Adrenal gland (tissue), 12 donors: ENCODE data around the gene ERC2. TPM values are rescaled to one million over a fixed set of nuclear protein-coding genes. Genes with fewer than 3 reads are reported as not detected.

Experiments used
- DNase-seq, 7 donors: peaks; one replicate each; pipeline ENCODE4 v3.0.0-alpha.2; 2019 to 2020
- H3K27ac ChIP-seq, 5 donors: fragments of 200-600 bp; sonication (generic) in 4 of 5; 1 replicate in 3 of 5; 2 replicates in 2 of 5; pipeline versions ENCODE4 v1.5.1 to v1.8.0; 2016 to 2020; ENCODE audit warnings: mild to moderate bottlenecking in 1 of 5
- H3K27me3 ChIP-seq: fragments of 200-600 bp; 2 replicates; pipeline ENCODE4 v1.8.0; 2021
- H3K36me3 ChIP-seq, 2 donors: fragments of 200-600 bp; replicated peaks in 1 of 2; 1 replicate in 1 of 2; 2 replicates in 1 of 2; pipeline versions ENCODE4 v1.5.1 to v1.8.0; 2018 to 2022
- H3K4me1 ChIP-seq, 2 donors: fragments of 200-600 bp; replicated peaks in 1 of 2; 1 replicate in 1 of 2; 2 replicates in 1 of 2; pipeline versions ENCODE4 v1.5.1 to v1.8.0; 2018 to 2021
- H3K4me3 ChIP-seq, 4 donors: fragments of 200-600 bp; sonication (generic) in 3 of 4; one replicate each; pipeline ENCODE4 v1.5.1; 2016 to 2018
- H3K9me3 ChIP-seq, 3 donors: fragments of 200-600 bp; sonication (generic) in 1 of 3; replicated peaks in 1 of 3; 1 replicate in 2 of 3; 2 replicates in 1 of 3; pipeline versions ENCODE4 v1.5.1 to v1.8.0; 2016 to 2021
- CTCF ChIP-seq, 6 experiments: fragments of 450-650 bp in 4 of 6; fragments of 200-600 bp in 2 of 6; sonication (generic) in 1 of 6; IDR thresholded peaks; 1 replicate in 5 of 6; 2 replicates in 1 of 6; pipeline versions ENCODE4 v1.5.1 to v1.8.0; 2016 to 2021; ENCODE audit warnings: antibody characterized with exemption in 6 of 6, mild to moderate bottlenecking in 2 of 6, moderate library complexity in 1 of 6
- POLR2A ChIP-seq, 2 donors: fragments of 450-650 bp; IDR thresholded peaks; one replicate each; pipeline ENCODE4 v1.6.1; 2017; ENCODE audit warnings: antibody characterized with exemption in 2 of 2, mild to moderate bottlenecking in 2 of 2, moderate library complexity in 1 of 2
- WGBS, 4 donors: extraction: QIAGEN DNeasy Blood & Tissue Kit in 2 of 4; methylation state at CpG; one replicate each; pipeline versions ENCODE4 v1.1.5 to v1.1.7; 2013 to 2017; 5-methylcytosine and 5-hydroxymethylcytosine counted together
- intact Hi-C, 2 donors: fragments of 100-400 bp; cut with DNase I; formaldehyde crosslinking; loops; one replicate each; pipeline versions ENCODE4 v1.14.1 to v1.15.0; 2022 to 2023
- polyA plus RNA-seq, 3 donors: library from polyadenylated mRNA; stranded (reverse); fragments of 200-250 nt in 2 of 3; fragments of 350-450 nt in 1 of 3; fragmentation: Illumina TruSeq in 1 of 3; extraction: RNeasy Lipid Tissue Mini Kit (QIAGEN cat#74804) in 1 of 3; gene quantifications; one replicate each; pipeline ENCODE4 v1.2.3, GENCODE V29; 2013 to 2014
- total RNA-seq, 9 donors: library from RNA; depleted of rRNA in 4 of 9; stranded (reverse); fragments of >200 nt in 4 of 9; fragments of 120-200 nt in 1 of 9; fragmentation: NEBNext Ultra II Directional in 1 of 9; extraction: Animal tissue kit (Norgen Biotek cat#: 25700) in 1 of 9; gene quantifications; one replicate each; pipeline versions ENCODE4 v1.1.0 to v1.2.4, GENCODE V29; 2013 to 2023
- donor health status: healthy with polysubstance abuse.
- donor health status: Bipolar disorder and iron deficiency.
- donor health status: DM: yes; HTN: yes; CAD: no.
- donor health status: DM: no; HTN: no; CAD: no.
- donor health status: DM: no; HTN: no; CAD: no.
- donor health status: DM: yes; HTN: yes; CAD: no.

Gene ERC2
- total and polyA plus RNA-seq, 12 donors = 0.47 to 5.8 (median 1.5) TPM

DNA sequence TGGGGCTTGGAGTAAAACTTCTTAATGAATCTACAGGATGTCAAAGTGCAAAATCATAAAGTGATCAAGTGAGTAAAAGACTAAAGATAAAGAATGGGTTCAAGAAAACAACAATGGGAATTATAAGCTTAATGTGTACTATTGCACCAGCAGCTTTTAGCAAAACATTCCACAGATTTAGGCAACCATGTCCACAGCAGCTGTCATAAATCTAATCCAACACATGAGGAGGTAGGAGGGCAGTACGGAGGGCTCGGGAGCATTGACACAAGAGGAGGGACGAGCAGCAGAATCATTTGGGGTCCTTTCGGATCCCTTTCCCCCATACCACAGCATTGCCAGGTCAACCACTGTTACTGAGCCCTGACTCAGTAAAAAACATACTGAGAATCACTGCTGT, 516.9 kb downstream of the ERC2 start:
- 53 to 85% (median 81%) methylated on average over 4 of the region's 4 CpGs for WGBS, 4 donors
- no peak for DNase-seq
- intact Hi-C loops = no loop called here

GRCh38 chr3:55947406-55947805, 520.9 kb downstream of the ERC2 start:
- H3K9me3 ChIP-seq = no peaks in the 10 kb centered on the region
- TF ChIP-seq CTCF (IDR thresholded peaks at IDR 0.05) (no peak), POLR2A (IDR thresholded peaks at IDR 0.05) (no peak)
- H3K36me3 ChIP-seq = no peaks in the 10 kb centered on the region
- no peaks in the 10 kb centered on the region for H3K27me3 ChIP-seq
- no peaks in the 10 kb centered on the region for H3K4me1 ChIP-seq
- H3K27ac ChIP-seq = no peak overlapping the region
- no peak for DNase-seq
- no peak overlapping the region for H3K4me3 ChIP-seq
- intact Hi-C loops = no loop called here
- WGBS, 4 donors = 78 to 83% (median 81%) methylated on average over 5 of the region's 5 CpGs

More for the DNA sequence above, 516.9 kb downstream of the ERC2 start:
- no peak overlapping the region for H3K27ac ChIP-seq
- no peak overlapping the region for H3K4me3 ChIP-seq
- no peaks in the 10 kb centered on the region for H3K4me1 ChIP-seq
- no peaks in the 10 kb centered on the region for H3K9me3 ChIP-seq
- no peaks in the 10 kb centered on the region for H3K36me3 ChIP-seq
- H3K27me3 ChIP-seq = no peaks in the 10 kb centered on the region
- TF ChIP-seq POLR2A (IDR thresholded peaks at IDR 0.05) (no peak), CTCF (IDR thresholded peaks at IDR 0.05) (no peak)

DNA sequence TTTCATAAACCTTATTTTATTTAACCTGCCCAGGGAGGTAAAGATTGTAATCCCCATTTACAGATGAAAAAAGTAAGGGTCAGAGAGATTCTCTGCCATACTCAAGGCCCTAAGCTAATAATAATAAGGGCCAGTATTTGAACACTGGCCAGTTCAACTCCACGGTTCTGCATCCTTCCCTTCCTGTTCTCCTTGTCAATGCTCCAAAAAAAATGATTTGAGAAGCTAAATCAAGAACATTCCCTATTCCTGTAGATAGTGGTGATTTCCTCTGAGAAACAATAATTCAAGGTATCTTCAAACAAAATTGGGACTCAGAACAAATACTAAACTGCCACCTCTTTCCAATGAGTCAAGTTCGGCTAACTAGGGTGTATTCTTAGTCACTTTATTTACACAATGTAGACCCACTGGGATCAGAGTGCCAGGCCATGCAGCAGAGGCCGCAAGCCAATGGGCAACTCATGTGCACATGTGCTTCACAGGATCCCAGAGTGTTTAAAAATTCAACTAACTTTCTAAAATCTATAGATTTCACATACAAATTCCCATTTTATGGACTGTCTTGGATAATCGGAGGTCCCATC, 521.6 kb downstream of the ERC2 start:
- H3K36me3 ChIP-seq = no peaks in the 10 kb centered on the region
- no peaks in the 10 kb centered on the region for H3K27me3 ChIP-seq
- no peak for DNase-seq
- no peak for TF ChIP-seq POLR2A (IDR thresholded peaks at IDR 0.05)
- TF ChIP-seq CTCF (IDR thresholded peaks at IDR 0.05) = no peak
- no peak overlapping the region for H3K4me3 ChIP-seq
- H3K4me1 ChIP-seq = no peaks in the 10 kb centered on the region
- no peak overlapping the region for H3K27ac ChIP-seq
- intact Hi-C loops = no loop called here
- 76 to 89% (median 79%) methylated on average over 4 of the region's 4 CpGs for WGBS, 4 donors
- no peaks in the 10 kb centered on the region for H3K9me3 ChIP-seq

DNA sequence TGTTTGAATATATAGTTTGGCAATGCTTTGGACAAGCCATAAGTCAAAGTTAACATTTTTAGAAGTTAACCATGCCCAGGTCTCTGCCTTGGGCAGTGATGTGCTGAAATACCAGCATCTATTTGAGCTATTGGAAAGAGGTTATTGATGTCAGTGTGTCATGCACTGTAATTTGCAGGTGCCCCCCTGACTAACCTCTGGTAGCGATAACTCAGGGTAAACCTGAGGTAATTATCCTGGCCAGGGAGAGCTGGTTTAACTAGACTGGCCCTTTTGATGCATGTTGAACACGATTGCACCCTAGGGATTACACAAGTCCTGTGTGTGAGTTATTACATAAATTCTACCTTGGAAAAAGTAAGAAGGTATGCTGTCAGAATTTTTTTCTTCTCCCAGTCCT, 525.4 kb downstream of the ERC2 start:
- H3K4me1 ChIP-seq = no peaks in the 10 kb centered on the region
- TF ChIP-seq POLR2A (IDR thresholded peaks at IDR 0.05) (no peak), CTCF (IDR thresholded peaks at IDR 0.05) (no peak)
- no peak for DNase-seq
- no peak overlapping the region for H3K27ac ChIP-seq
- H3K9me3 ChIP-seq = no peaks in the 10 kb centered on the region
- no peaks in the 10 kb centered on the region for H3K36me3 ChIP-seq
- H3K27me3 ChIP-seq = no peaks in the 10 kb centered on the region
- intact Hi-C loops = no loop called here
- no peak overlapping the region for H3K4me3 ChIP-seq
- 73 to 80% (median 76%) methylated on average over 1 to 2 of the region's 2 CpGs for WGBS, 4 donors
